H54 (cell line): ENCODE results near the gene GUCD1.
A peak's percentile ranks its signal among the peaks of the same experiment; 100 is the strongest.

Source experiments
- DNase-seq: peaks from one replicate; pipeline ENCODE4 v3.0.0; 2011; ENCODE audit warnings: low spot score, mixed read lengths; ENCODE audit not compliant: insufficient read length
- FAIRE-seq: peaks from 3 replicates; lab custom pipeline; 2011; peaks lifted over from hg19 to GRCh38; lab: Jason Lieb, UNC
- POLR2A ChIP-seq: IDR thresholded peaks from 2 replicates; pipeline ENCODE4 v1.6.1; 2011; ENCODE audit warnings: low read depth, mild to moderate bottlenecking, low read length

GUCD1 gene

GRCh38 chr22:24517446-24517845 lies 37.5 kb downstream of the GUCD1 start:
- TF ChIP-seq POLR2A, result no peak
- no peak for FAIRE-seq

GRCh38 chr22:24516301-24516737 lies 38.6 kb downstream of the GUCD1 start:
- DNase-seq (peak; percentile 42), FAIRE-seq (no peak)
- no peak for TF ChIP-seq POLR2A

More at GRCh38 chr22:24517446-24517845, 37.5 kb downstream of the GUCD1 start:
- DNase-seq, result no peak

GRCh38 chr22:24515027-24515338 lies 40.0 kb downstream of the GUCD1 start:
- no peak for DNase-seq
- FAIRE-seq, result no peak
- TF ChIP-seq POLR2A, result no peak

- FAIRE-seq (no peak), DNase-seq (no peak)
- TF ChIP-seq POLR2A, result no peak
These were observed 40.5 kb downstream of the GUCD1 start for GRCh38 chr22:24514241-24515026.

GRCh38 chr22:24513378-24514240 lies 41.3 kb downstream of the GUCD1 start:
- FAIRE-seq (no peak), DNase-seq (no peak)
- TF ChIP-seq POLR2A, result no peak

GRCh38 chr22:24512043-24512442 lies 42.9 kb downstream of the GUCD1 start:
- no peak for TF ChIP-seq POLR2A
- FAIRE-seq (no peak), DNase-seq (no peak)

GRCh38 chr22:24510637-24511625 lies 44.0 kb downstream of the GUCD1 start:
- no peak for DNase-seq
- TF ChIP-seq POLR2A, result no peak
- no peak for FAIRE-seq

- no peak for FAIRE-seq
- no peak for TF ChIP-seq POLR2A
- no peak for DNase-seq
These were observed 47.2 kb downstream of the GUCD1 start for GRCh38 chr22:24507716-24508115.

- no peak for TF ChIP-seq POLR2A
- DNase-seq (no peak), FAIRE-seq (no peak)
These were observed 48.0 kb downstream of the GUCD1 start for GRCh38 chr22:24506802-24507438.

GRCh38 chr22:24504956-24505736 lies 49.8 kb downstream of the GUCD1 start:
- no peak for TF ChIP-seq POLR2A
- no peak for DNase-seq
- no peak for FAIRE-seq

- DNase-seq, result no peak
- no peak for TF ChIP-seq POLR2A
- no peak for FAIRE-seq
These were observed 50.4 kb downstream of the GUCD1 start for GRCh38 chr22:24504540-24504939.

GRCh38 chr22:24503843-24504338 lies 51.0 kb downstream of the GUCD1 start:
- FAIRE-seq, result no peak
- TF ChIP-seq POLR2A, result no peak
- DNase-seq, result no peak
